Measurements from ENCODE around the gene GNGT2. TPM values are rescaled to one million over a fixed set of nuclear protein-coding genes. Genes with fewer than 3 reads are reported as not detected.

The GNGT2 gene
- total RNA-seq, 1 experiment from 2014 or later: not detected

DNA sequence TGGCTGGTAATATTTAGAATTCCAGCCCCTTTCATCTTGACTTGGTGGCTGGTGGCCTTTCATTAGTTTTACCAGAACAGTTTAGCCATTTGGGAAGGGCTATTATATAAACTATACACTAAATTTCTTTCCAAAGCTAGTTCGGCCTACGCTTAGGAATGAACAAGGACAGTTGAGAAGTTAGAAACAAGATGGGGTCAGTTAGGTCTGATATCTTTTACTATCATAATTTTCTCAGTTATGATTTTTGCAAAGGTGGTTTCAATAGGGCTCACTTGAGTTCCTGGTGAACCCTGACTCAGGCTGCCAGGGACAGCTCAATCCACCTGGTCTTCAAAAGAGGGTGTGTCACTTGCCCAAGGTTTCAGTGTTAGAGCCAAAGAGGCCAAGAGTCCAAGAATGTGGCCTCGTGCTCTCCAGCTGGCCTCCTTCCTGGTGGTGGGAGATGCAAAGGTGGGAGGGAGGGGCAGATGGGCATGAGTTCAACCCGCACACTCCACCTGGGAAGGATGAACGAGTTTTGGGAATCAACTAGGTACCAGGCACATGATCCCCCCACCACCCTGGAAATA, 24.2 kb upstream of the GNGT2 start:
- Histone ChIP-seq H3K27me3 (ENCODE audit: control insufficient read depth, insufficient read depth, low read length) (peaks cover 4% of the 10 kb centered on the region; the same call in 1 of the 2 replicates), H3K36me3 (ENCODE audit: control insufficient read depth, insufficient read depth, low read length) (no peaks in the 10 kb centered on the region; the same call in 1 of the 2 replicates), H3K4me1 (ENCODE audit: control insufficient read depth, insufficient read depth, low read length) (no peaks in the 10 kb centered on the region), H3K4me3 (ENCODE audit: low read depth in 2 of 2, low read length in 2 of 2) (no peak overlapping the region), H3K9me3 (ENCODE audit: control insufficient read depth, insufficient read depth, low read depth, low read length) (no peaks in the 10 kb centered on the region), H3K27ac (ENCODE audit: low read length) (no peak overlapping the region)
- CTCF ChIA-PET: no interaction called here
- no peak for DNase-seq (ENCODE audit: low read depth, low spot score)
- POLR2A ChIA-PET: interaction anchor here (0.6 kb wide), 1 partner anchor 153 kb away, joined by 3 read pairs; no protein-coding TSS in a partner anchor
- in situ Hi-C loops (cut with HindIII; ENCODE audit: low pct_unique_long_range_greater_than_20kb, low sequenced_read_pairs) (no loop called here), intact Hi-C loops (cut with micrococcal nuclease; ENCODE audit: unreplicated experiment) (no loop called here)
- TF ChIP-seq, protein P1, sequence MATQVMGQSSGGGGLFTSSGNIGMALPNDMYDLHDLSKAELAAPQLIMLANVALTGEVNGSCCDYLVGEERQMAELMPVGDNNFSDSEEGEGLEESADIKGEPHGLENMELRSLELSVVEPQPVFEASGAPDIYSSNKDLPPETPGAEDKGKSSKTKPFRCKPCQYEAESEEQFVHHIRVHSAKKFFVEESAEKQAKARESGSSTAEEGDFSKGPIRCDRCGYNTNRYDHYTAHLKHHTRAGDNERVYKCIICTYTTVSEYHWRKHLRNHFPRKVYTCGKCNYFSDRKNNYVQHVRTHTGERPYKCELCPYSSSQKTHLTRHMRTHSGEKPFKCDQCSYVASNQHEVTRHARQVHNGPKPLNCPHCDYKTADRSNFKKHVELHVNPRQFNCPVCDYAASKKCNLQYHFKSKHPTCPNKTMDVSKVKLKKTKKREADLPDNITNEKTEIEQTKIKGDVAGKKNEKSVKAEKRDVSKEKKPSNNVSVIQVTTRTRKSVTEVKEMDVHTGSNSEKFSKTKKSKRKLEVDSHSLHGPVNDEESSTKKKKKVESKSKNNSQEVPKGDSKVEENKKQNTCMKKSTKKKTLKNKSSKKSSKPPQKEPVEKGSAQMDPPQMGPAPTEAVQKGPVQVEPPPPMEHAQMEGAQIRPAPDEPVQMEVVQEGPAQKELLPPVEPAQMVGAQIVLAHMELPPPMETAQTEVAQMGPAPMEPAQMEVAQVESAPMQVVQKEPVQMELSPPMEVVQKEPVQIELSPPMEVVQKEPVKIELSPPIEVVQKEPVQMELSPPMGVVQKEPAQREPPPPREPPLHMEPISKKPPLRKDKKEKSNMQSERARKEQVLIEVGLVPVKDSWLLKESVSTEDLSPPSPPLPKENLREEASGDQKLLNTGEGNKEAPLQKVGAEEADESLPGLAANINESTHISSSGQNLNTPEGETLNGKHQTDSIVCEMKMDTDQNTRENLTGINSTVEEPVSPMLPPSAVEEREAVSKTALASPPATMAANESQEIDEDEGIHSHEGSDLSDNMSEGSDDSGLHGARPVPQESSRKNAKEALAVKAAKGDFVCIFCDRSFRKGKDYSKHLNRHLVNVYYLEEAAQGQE (IDR thresholded peaks at IDR 0.05; ENCODE audit: insufficient read depth in 1 of 2, low read depth in 2 of 2, low read length in 1 of 2): no peak
- TF ChIP-seq POLR2AphosphoS5 (IDR thresholded peaks at IDR 0.05; ENCODE audit: low read depth, low read length): no peak
- TF ChIP-seq, protein P2, sequence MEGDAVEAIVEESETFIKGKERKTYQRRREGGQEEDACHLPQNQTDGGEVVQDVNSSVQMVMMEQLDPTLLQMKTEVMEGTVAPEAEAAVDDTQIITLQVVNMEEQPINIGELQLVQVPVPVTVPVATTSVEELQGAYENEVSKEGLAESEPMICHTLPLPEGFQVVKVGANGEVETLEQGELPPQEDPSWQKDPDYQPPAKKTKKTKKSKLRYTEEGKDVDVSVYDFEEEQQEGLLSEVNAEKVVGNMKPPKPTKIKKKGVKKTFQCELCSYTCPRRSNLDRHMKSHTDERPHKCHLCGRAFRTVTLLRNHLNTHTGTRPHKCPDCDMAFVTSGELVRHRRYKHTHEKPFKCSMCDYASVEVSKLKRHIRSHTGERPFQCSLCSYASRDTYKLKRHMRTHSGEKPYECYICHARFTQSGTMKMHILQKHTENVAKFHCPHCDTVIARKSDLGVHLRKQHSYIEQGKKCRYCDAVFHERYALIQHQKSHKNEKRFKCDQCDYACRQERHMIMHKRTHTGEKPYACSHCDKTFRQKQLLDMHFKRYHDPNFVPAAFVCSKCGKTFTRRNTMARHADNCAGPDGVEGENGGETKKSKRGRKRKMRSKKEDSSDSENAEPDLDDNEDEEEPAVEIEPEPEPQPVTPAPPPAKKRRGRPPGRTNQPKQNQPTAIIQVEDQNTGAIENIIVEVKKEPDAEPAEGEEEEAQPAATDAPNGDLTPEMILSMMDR (IDR thresholded peaks at IDR 0.05): no peak
- no peak for TF ChIP-seq TCF7L2 (IDR thresholded peaks at IDR 0.05; ENCODE audit: low read depth, low read length)
- no peak for TF ChIP-seq SIN3A (IDR thresholded peaks at IDR 0.05; ENCODE audit: borderline replicate concordance, insufficient read depth, low read depth, low read length)
- ATAC-seq: no peak
- BruUV-seq (replicated peaks): no TSS peak

DNA sequence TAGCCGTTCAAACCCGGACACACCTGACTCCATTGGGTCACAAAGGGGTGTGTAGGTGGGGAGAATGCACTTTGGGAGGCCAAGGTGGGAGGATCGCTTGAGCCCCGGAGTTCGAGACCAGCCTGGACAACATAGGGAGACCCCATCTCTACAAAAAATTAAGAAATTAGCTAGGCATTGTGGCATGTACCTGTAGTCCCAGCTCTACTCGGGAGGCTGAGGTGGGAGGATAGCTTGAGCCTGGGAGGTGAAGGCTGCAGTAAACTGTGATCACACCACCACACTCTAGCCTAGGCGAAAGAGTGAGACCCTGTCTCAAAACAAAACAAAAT, 21.2 kb upstream of the GNGT2 start:
- Histone ChIP-seq H3K27me3 (ENCODE audit: control insufficient read depth, insufficient read depth, low read length) (peaks cover 5% of the 10 kb centered on the region; the same call in 1 of the 2 replicates), H3K4me3 (ENCODE audit: low read depth in 2 of 2, low read length in 2 of 2) (peak overlapping the region in 1 of 2 experiments; percentile 86; a peak in 3 of 4 replicates), H3K4me1 (ENCODE audit: control insufficient read depth, insufficient read depth, low read length) (peaks cover 10% of the 10 kb centered on the region), H3K9me3 (ENCODE audit: control insufficient read depth, insufficient read depth, low read depth, low read length) (no peaks in the 10 kb centered on the region), H3K27ac (ENCODE audit: low read length) (no peak overlapping the region), H3K36me3 (ENCODE audit: control insufficient read depth, insufficient read depth, low read length) (no peaks in the 10 kb centered on the region; the same call in 1 of the 2 replicates)
- in situ Hi-C loops (cut with HindIII; ENCODE audit: low pct_unique_long_range_greater_than_20kb, low sequenced_read_pairs) (no loop called here), intact Hi-C loops (cut with micrococcal nuclease; ENCODE audit: unreplicated experiment) (loop anchor here (2.0 kb wide), 1 partner anchor 67 kb away; no protein-coding TSS in a partner anchor)
- no TSS peak for BruUV-seq (replicated peaks)
- TF ChIP-seq SIN3A (IDR thresholded peaks at IDR 0.05; ENCODE audit: borderline replicate concordance, insufficient read depth, low read depth, low read length) (no peak), TCF7L2 (IDR thresholded peaks at IDR 0.05; ENCODE audit: low read depth, low read length) (no peak), POLR2AphosphoS5 (IDR thresholded peaks at IDR 0.05; ENCODE audit: low read depth, low read length) (no peak)
- TF ChIP-seq, protein P1 (IDR thresholded peaks at IDR 0.05; ENCODE audit: insufficient read depth in 1 of 2, low read depth in 2 of 2, low read length in 1 of 2): no peak
- TF ChIP-seq, protein P2 (IDR thresholded peaks at IDR 0.05): no peak
- ATAC-seq (no peak), DNase-seq (ENCODE audit: low read depth, low spot score) (no peak)
- ChIA-PET POLR2A (no interaction called here), CTCF (interaction anchor here (0.5 to 1.1 kb wide), 2 partner anchors 17 to 326 kb away, joined by 3 to 6 read pairs; no protein-coding TSS in a partner anchor)
